Measurements from ENCODE around the gene MYCBP.

- TF ChIP-seq CTCF (IDR thresholded peaks at IDR 0.05), result no peak
- TF ChIP-seq POLR2A (IDR thresholded peaks at IDR 0.05; ENCODE audit: low read depth), result no peak
- TF ChIP-seq POLR2AphosphoS5 (IDR thresholded peaks at IDR 0.05), result no peak
- no peak for TF ChIP-seq EP300 (IDR thresholded peaks at IDR 0.05)
Observed at GRCh38 chr1:38834221-38834782, 38.8 kb downstream of the MYCBP start.
